M059J (cell line): ENCODE data around the gene PPARG. TPM values are rescaled to one million over a fixed set of nuclear protein-coding genes. Genes with fewer than 3 reads are reported as not detected.
A peak's percentile ranks its signal among the peaks of the same experiment; 100 is the strongest.

ENCODE experiments used
- DNase-seq: peaks from one replicate; pipeline ENCODE4 v3.0.0-alpha.2; 2012; ENCODE audit warnings: low read depth
- total RNA-seq: library from RNA; depleted of rRNA; stranded (reverse); fragments of >200 nt; shearing (Covaris generic); gene quantifications from 2 replicates; pipeline ENCODE4 v1.2.3, GENCODE V29; 2014; rRNA removed

Gene PPARG
- total RNA-seq, 1 experiment from 2014 or later, result 7.0 TPM

DNA sequence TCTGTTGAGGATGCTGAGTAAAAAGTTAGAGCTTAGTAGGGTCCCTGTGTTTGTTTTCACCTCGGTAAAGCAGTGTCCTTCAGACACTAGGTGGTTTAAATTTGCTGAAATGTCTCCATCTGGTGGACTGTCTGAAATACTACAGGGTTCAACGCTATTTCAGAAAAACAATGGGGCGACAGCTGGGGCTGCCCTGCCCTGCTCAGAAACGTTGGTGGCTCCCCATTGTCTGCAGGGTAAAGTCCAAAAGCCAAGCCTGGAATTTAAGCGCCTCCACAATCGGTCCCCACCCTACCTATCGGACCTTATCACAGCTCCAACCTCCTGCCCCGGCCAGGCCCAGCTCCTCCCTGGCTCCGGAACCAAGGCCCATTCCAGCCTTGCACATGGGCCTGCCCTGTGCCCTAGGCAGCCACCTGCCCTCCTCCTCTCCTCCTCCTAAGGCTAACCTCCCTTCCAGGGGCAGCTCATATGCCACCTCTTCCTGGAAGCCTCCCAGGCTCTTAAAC is 191.1 kb downstream of the PPARG start:
- peak; percentile 50 for DNase-seq

GRCh38 chr3:12483410-12483809 is 194.5 kb downstream of the PPARG start:
- DNase-seq, result peak; percentile 28

GRCh38 chr3:12483872-12484197 is 195.0 kb downstream of the PPARG start:
- no peak for DNase-seq

Other genes starting within 250 kb of the PPARG start
- gene TIMP4, start 130.2 kb upstream of the PPARG start, total RNA-seq, result 5.1 and 8.9 TPM in 2 replicates
- 4.6 and 9.0 TPM in 2 replicates for gene TSEN2, start 195.4 kb downstream of the PPARG start, total RNA-seq